Heart left ventricle (tissue), 16 donors: ENCODE data around the gene TRIM67. TPM values are rescaled to one million over a fixed set of nuclear protein-coding genes. Genes with fewer than 3 reads are reported as not detected.

Experiments used
- ATAC-seq, 4 donors: fragments of 200-7000 bp; cut with Tn5 transposase; one replicate each; pipeline ENCODE4 v1.9.1; 2020 to 2022; ENCODE audit warnings: moderate library complexity in 4 of 4, mild to moderate bottlenecking in 3 of 4, moderate number of reproducible peaks in 1 of 4
- DNase-seq, 5 donors: peaks; one replicate each; pipeline ENCODE4 v3.0.0-alpha.2; 2020
- H3K27ac ChIP-seq, 12 donors: fragments of 200-600 bp; sonication (generic) in 4 of 12; one replicate each; pipeline versions ENCODE4 v1.5.0 to v1.8.0; 2016 to 2022; ENCODE audit warnings: mild to moderate bottlenecking in 2 of 12
- H3K27me3 ChIP-seq, 9 donors: fragments of 200-600 bp; sonication (generic) in 2 of 9; one replicate each; pipeline versions ENCODE4 v1.5.1 to v1.8.0; 2016 to 2022; ENCODE audit warnings: mild to moderate bottlenecking in 3 of 9
- H3K36me3 ChIP-seq, 9 donors: fragments of 200-600 bp; sonication (generic) in 2 of 9; one replicate each; pipeline versions ENCODE4 v1.5.0 to v1.8.0; 2018 to 2022; ENCODE audit warnings: mild to moderate bottlenecking in 2 of 9
- H3K4me1 ChIP-seq, 12 donors: fragments of 200-600 bp; sonication (generic) in 4 of 12; one replicate each; pipeline versions ENCODE4 v1.5.0 to v1.8.0; 2016 to 2022; ENCODE audit warnings: mild to moderate bottlenecking in 3 of 12
- H3K4me3 ChIP-seq, 12 donors: fragments of 200-600 bp; sonication (generic) in 4 of 12; one replicate each; pipeline versions ENCODE4 v1.5.0 to v1.8.0; 2017 to 2022; ENCODE audit warnings: mild to moderate bottlenecking in 9 of 12, moderate library complexity in 4 of 12
- H3K9me3 ChIP-seq, 12 donors: fragments of 200-600 bp; sonication (generic) in 4 of 12; one replicate each; pipeline versions ENCODE4 v1.5.0 to v1.8.0; 2016 to 2022; ENCODE audit warnings: mild to moderate bottlenecking in 1 of 12
- POLR2A ChIP-seq, 2 donors: fragments of 450-650 bp; IDR thresholded peaks; one replicate each; pipeline ENCODE4 v1.6.1; 2017; ENCODE audit warnings: antibody characterized with exemption in 2 of 2, mild to moderate bottlenecking in 2 of 2, moderate library complexity in 2 of 2
- WGBS, 4 donors: extraction: QIAGEN DNeasy Blood & Tissue Kit in 2 of 4; methylation state at CpG; one replicate each; pipeline versions ENCODE4 v1.1.5 to v1.1.7; 2013 to 2018; 5-methylcytosine and 5-hydroxymethylcytosine counted together
- intact Hi-C, 10 donors: fragments of 100-400 bp; cut with DNase I; formaldehyde crosslinking; loops; one replicate each; pipeline versions ENCODE4 v1.11.1 to v1.14.2; 2022
- polyA plus RNA-seq, 2 donors: library from polyadenylated mRNA; stranded (reverse); fragments of 200-250 nt; gene quantifications; one replicate each; pipeline ENCODE4 v1.2.3, GENCODE V29; 2013
- total RNA-seq, 9 donors: library from RNA; depleted of rRNA in 2 of 9; stranded (reverse); fragments of >200 nt in 2 of 9; fragmentation: NEBNext Ultra II Directional in 3 of 9; extraction: Animal tissue kit (Norgen Biotek cat#: 25700) in 3 of 9; gene quantifications; one replicate each; pipeline versions ENCODE4 v1.1.0 to v1.2.4, GENCODE V29; 2016 to 2023
- TF ChIP-seq, protein P1 (sequence below), 12 donors: fragments of 200-600 bp; sonication (generic) in 4 of 12; IDR thresholded peaks; one replicate each; pipeline versions ENCODE4 v1.5.0 to v1.8.0; 2018 to 2022; ENCODE audit warnings: antibody characterized with exemption in 12 of 12, mild to moderate bottlenecking in 5 of 12
- donor health status: ischemic (EF 13 %, LVEDD 7.1; RV severe dilation, severe dysfunction).
- donor health status: healthy with polysubstance abuse.
- donor health status: DM: no; HTN: yes; CAD: no.
- donor health status: DM: no; HTN: no; CAD: no.
- donor health status: ischemic (EF 25% LVEDD 6.9; RV normal size, moderate dysfunction).
- donor health status: ischemic (EF 25% LVEDD 5.7; RV mildly dilated, moderate dysfunction).
- donor health status: healthy.
- donor health status: DM: yes; HTN: yes; CAD: no.
- donor health status: ischemic (EF 35%, LVEDD 5.7; RV mildly dilated, moderate dysfunction).
- donor health status: nonischemic (EF 11% LVEDD 7.7; RV severe dilation, severe dysfunction).
- donor health status: DM: yes; HTN: yes; CAD: no.
- donor health status: PGD.
- donor health status: ischemic (EF 29% LVEDD 5.4; RV normal size, mild dysfunction).
- donor health status: nonischemic (EF 23%, LVEDD 6.1; RV moderate dilation, normal function).

TRIM67 gene
- total and polyA plus RNA-seq, 11 donors = 0.12 to 0.16 (median 0.13) TPM; not detected in 8

DNA sequence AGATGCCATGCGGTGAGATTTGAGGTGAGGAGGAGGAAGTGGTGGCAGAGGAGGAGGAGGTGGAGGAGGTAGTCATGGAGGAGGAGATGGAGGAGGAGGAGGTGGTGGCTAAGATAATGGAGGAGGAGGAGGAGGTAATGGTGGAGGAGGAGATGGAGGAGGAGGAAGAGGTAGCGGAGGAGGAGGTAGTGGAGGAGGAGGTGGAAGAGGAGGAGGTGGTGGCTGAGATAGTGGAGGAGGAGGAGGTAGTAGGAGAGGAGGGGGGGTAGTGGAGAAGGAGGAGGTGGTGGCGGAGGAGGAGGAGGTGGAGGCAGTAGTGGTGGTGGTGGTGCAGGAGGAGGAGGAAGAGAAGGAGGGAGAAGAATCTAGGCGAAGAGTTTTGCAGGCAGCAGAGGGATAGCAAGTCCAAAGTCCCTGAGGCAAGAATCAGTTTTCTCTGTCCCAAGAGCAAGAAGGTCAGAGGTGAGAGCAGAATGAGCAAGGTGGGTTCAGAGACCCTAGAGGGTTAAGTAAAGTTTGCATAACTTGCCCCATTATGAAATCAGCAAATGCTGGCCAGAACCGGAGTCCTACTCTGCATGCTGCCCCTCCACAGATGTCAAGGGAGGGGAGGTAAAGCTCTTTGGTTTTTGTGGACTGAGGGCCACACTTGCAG, 40.2 kb downstream of the TRIM67 start:
- DNase-seq (no peak), ATAC-seq (no peak)
- intact Hi-C loops = loop anchor here in 2 of 10 donors (10.0 kb wide), 2 partner anchors 107 to 207 kb away; no protein-coding TSS in a partner anchor
- TF ChIP-seq POLR2A (IDR thresholded peaks at IDR 0.05) = no peak
- TF ChIP-seq, protein P1, sequence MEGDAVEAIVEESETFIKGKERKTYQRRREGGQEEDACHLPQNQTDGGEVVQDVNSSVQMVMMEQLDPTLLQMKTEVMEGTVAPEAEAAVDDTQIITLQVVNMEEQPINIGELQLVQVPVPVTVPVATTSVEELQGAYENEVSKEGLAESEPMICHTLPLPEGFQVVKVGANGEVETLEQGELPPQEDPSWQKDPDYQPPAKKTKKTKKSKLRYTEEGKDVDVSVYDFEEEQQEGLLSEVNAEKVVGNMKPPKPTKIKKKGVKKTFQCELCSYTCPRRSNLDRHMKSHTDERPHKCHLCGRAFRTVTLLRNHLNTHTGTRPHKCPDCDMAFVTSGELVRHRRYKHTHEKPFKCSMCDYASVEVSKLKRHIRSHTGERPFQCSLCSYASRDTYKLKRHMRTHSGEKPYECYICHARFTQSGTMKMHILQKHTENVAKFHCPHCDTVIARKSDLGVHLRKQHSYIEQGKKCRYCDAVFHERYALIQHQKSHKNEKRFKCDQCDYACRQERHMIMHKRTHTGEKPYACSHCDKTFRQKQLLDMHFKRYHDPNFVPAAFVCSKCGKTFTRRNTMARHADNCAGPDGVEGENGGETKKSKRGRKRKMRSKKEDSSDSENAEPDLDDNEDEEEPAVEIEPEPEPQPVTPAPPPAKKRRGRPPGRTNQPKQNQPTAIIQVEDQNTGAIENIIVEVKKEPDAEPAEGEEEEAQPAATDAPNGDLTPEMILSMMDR (IDR thresholded peaks at IDR 0.05) = no peak
- 68 to 75% (median 74%) methylated on average over 5 of the region's 5 CpGs for WGBS, 4 donors
- Histone ChIP-seq H3K27ac (no peak overlapping the region), H3K9me3 (no peaks in the 10 kb centered on the region), H3K4me3 (no peak overlapping the region), H3K27me3 (peaks cover 0 to 7% (median 0%) of the 10 kb centered on the region in 9 donors), H3K36me3 (no peaks in the 10 kb centered on the region), H3K4me1 (no peaks in the 10 kb centered on the region)

DNA sequence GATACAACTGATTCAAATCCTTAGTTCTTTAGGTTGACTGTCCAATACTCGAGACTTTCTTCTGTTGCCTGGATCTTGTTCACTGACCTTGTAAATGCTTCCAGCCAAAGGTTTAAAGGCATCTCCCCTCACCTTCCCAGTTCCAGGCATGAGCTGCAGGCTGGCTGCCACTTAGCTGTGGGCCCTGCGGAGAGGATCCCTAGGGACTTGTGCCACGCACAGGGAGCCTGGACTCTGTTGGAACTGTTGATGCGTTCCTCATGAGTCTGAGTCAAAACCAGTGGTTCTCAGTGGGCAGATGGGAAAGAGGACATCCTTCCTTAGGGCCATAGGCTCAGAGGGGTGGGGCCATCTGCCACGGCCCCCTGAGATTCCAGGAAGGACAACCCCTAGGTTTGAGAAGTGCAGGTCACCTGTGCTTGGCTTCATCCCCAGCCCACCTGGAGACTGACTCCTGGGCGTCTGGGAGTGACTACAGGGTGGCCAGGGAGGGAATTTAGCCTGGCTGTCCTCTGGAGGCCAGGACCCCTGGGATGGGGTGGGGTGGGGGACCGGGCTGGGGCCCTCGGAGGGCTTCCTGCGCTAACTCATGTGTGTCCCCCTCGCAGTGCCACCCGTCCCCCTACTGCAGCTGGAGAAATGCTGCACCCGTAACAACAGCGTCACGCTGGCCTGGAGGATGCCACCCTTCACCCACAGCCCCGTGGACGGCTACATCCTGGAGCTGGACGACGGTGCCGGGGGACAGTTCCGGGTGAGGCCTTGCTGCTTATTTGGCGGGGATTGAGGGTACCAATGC, 41.6 kb downstream of the TRIM67 start:
- H3K4me1 ChIP-seq = no peaks in the 10 kb centered on the region
- WGBS, 4 donors = 85 to 92% (median 88%) methylated on average over 13 to 21 of the region's 21 CpGs
- ATAC-seq (no peak), DNase-seq (no peak)
- no peak overlapping the region for H3K27ac ChIP-seq
- no peaks in the 10 kb centered on the region for H3K9me3 ChIP-seq
- no peak overlapping the region for H3K4me3 ChIP-seq
- H3K36me3 ChIP-seq = no peaks in the 10 kb centered on the region
- TF ChIP-seq POLR2A (IDR thresholded peaks at IDR 0.05) = no peak
- TF ChIP-seq, protein P1 (IDR thresholded peaks at IDR 0.05) = no peak
- intact Hi-C loops = loop anchor here in 2 of 10 donors (10.0 kb wide), 2 partner anchors 109 to 209 kb away; no protein-coding TSS in a partner anchor
- peaks cover 0 to 7% (median 0%) of the 10 kb centered on the region in 9 donors for H3K27me3 ChIP-seq

DNA sequence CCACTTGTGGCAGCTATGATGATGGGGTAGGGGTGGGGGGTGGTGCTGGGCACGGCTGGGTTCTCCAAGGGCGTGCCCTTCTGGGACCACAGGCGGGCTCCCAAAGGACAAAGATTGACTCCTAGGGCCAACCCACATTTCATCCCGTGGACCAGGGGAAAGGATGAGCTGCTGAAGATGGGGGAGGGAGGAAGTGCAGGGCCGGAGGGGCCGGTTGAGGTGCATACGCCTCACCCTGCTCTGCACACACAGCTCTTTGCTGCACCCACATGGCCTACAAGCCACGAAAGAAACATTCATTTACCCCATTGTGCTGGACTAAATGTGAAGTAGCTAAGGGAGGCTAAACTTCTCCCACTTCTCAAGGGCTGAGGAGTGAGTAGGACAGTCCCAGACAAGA, 45.0 kb downstream of the TRIM67 start:
- DNase-seq (no peak), ATAC-seq (peak in 1 of 4 donors; percentile 18)
- peaks cover 0 to 7% (median 0%) of the 10 kb centered on the region in 9 donors for H3K27me3 ChIP-seq
- intact Hi-C loops = loop anchor here in 2 of 10 donors (10.0 kb wide), 2 partner anchors 112 to 212 kb away; no protein-coding TSS in a partner anchor
- no peak overlapping the region for H3K27ac ChIP-seq
- H3K4me3 ChIP-seq = no peak overlapping the region
- TF ChIP-seq, protein P1 (IDR thresholded peaks at IDR 0.05) = no peak
- TF ChIP-seq POLR2A (IDR thresholded peaks at IDR 0.05) = no peak
- H3K9me3 ChIP-seq = no peaks in the 10 kb centered on the region
- 51 to 61% (median 53%) methylated on average over 8 of the region's 8 CpGs for WGBS, 4 donors
- peaks cover 0 to 9% (median 0%) of the 10 kb centered on the region in 12 donors for H3K4me1 ChIP-seq
- no peaks in the 10 kb centered on the region for H3K36me3 ChIP-seq

DNA sequence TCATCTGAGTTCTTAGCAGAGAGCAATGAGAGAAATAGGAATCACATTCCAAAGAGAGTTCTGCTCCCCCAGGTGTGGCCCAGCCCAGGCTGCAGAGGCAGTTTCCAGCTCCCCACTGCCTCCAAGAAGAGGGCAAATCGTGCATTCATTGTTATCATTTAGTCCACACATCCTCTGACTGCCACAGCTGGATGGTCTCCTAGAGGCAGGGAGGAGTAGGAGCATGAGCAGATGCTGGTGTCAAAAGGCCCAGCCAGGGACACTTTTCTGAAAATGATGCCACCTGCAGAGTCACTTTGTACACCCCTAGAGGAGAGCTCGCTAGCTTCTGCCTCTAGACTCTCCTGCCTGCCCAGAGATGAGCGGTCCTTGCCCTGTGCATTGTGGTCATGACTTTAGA, 45.6 kb downstream of the TRIM67 start:
- no peak overlapping the region for H3K4me3 ChIP-seq
- H3K27ac ChIP-seq = no peak overlapping the region
- intact Hi-C loops = loop anchor here in 2 of 10 donors (10.0 kb wide), 2 partner anchors 113 to 213 kb away; no protein-coding TSS in a partner anchor
- no peaks in the 10 kb centered on the region for H3K9me3 ChIP-seq
- ATAC-seq (no peak), DNase-seq (no peak)
- H3K27me3 ChIP-seq = peaks cover 0 to 4% (median 0%) of the 10 kb centered on the region in 9 donors
- H3K36me3 ChIP-seq = no peaks in the 10 kb centered on the region
- 74 to 83% (median 78%) methylated on average over 3 of the region's 3 CpGs for WGBS, 4 donors
- TF ChIP-seq POLR2A (IDR thresholded peaks at IDR 0.05) = no peak
- TF ChIP-seq, protein P1 (IDR thresholded peaks at IDR 0.05) = no peak
- peaks cover 0 to 9% (median 0%) of the 10 kb centered on the region in 12 donors for H3K4me1 ChIP-seq
